Measurements from ENCODE around the gene KLK13. TPM values are rescaled to one million over a fixed set of nuclear protein-coding genes. Genes with fewer than 3 reads are reported as not detected.

KLK13 gene
- total RNA-seq, 1 donor from 2014 or later, result not detected

DNA sequence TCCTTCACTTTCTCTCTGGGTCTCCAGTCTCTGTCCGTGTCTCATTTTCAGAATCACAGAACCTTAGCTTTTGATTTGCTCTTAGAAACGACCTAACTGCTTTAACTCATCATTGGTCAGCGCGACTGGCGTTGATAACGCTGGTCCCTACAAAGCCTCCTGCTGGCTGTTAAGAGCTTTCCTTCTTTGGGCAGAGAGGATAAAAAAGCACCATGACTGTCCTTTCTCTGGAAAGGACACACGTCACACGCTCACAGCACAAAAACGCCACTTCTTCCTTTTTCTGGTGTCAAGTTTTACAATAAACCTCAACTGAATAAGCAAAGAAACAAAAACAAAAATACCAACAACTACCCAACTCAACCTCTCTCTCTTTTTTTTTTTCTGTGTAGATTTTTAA lies 28.4 kb downstream of the KLK13 start:
- Histone ChIP-seq H3K9me3 (ENCODE audit: low read depth) (no peaks in the 10 kb centered on the region), H3F3A (ENCODE audit: low read depth) (no peaks in the 10 kb centered on the region), H3K36me3 (no peaks in the 10 kb centered on the region), H3K27me3 (no peaks in the 10 kb centered on the region), H3K4me3 (no peak overlapping the region), H4K20me1 (ENCODE audit: low read depth) (no peaks in the 10 kb centered on the region), H3K4me1 (peaks cover 6% of the 10 kb centered on the region), H3K4me2 (peak overlapping the region; percentile 10), H3K27ac (no peak overlapping the region), H2AFZ (replicated peaks) (peak overlapping the region; percentile 85), H3K79me2 (ENCODE audit: low read depth) (no peaks in the 10 kb centered on the region), H3K9ac (no peak overlapping the region)
- Mint-ChIP-seq H3K27ac (no peak overlapping the region), H3K36me3 (no peaks in the 10 kb centered on the region), H3K27me3 (ENCODE audit: insufficient read depth, low read depth) (peaks cover 5% of the 10 kb centered on the region), H3K4me1 (no peaks in the 10 kb centered on the region), H3K9me3 (no peaks in the 10 kb centered on the region), H3K4me3 (no peak overlapping the region)
- no peak for DNase-seq (ENCODE audit: low spot score)
- TF ChIP-seq, protein P1, sequence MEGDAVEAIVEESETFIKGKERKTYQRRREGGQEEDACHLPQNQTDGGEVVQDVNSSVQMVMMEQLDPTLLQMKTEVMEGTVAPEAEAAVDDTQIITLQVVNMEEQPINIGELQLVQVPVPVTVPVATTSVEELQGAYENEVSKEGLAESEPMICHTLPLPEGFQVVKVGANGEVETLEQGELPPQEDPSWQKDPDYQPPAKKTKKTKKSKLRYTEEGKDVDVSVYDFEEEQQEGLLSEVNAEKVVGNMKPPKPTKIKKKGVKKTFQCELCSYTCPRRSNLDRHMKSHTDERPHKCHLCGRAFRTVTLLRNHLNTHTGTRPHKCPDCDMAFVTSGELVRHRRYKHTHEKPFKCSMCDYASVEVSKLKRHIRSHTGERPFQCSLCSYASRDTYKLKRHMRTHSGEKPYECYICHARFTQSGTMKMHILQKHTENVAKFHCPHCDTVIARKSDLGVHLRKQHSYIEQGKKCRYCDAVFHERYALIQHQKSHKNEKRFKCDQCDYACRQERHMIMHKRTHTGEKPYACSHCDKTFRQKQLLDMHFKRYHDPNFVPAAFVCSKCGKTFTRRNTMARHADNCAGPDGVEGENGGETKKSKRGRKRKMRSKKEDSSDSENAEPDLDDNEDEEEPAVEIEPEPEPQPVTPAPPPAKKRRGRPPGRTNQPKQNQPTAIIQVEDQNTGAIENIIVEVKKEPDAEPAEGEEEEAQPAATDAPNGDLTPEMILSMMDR (IDR thresholded peaks at IDR 0.05), result peak; percentile 30
- no peak for TF ChIP-seq EZH2 (IDR thresholded peaks at IDR 0.05)

DNA sequence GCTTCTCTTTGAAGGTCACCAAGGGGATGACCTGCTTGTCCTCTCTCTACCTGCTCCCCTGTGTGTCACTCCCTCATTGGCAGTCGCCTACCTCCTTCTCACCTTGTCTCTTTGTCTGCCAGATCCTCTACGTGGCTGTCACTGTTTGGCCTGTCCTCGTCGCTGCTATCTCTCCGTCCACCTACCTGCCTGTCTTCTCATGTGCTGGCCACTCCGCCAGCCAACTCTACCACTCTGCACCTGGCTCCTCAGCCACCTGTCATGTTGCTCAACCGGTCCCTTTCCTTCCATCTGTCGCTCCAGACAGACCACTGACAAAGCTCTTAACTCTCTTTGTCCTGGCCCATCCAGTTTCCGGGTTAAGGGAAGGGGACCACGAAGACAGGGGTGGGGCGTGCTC lies 30.2 kb downstream of the KLK13 start, which contains the start of gene KLK12:
Gene KLK12, minus strand, starts transcription at position 299 of the 400 bp plus-strand sequence. CDS start 381 bp downstream, outside the sequence.
- peaks cover 13% of the 10 kb centered on the region for H3K27me3 Mint-ChIP-seq (ENCODE audit: insufficient read depth, low read depth)
- H3K79me2 ChIP-seq (ENCODE audit: low read depth), result no peaks in the 10 kb centered on the region
- no peak within 1 kb of the TSS for H3K4me3 Mint-ChIP-seq
- no peaks in the 10 kb centered on the region for H3K4me1 Mint-ChIP-seq
- H3K36me3 Mint-ChIP-seq, result no peaks in the 10 kb centered on the region
- no peaks in the 10 kb centered on the region for H3K9me3 ChIP-seq (ENCODE audit: low read depth)
- H3K4me3 ChIP-seq, result no peak within 1 kb of the TSS
- no peak within 1 kb of the TSS for H3K9ac ChIP-seq
- TF ChIP-seq, protein P1 (IDR thresholded peaks at IDR 0.05), result no peak
- TF ChIP-seq EZH2 (IDR thresholded peaks at IDR 0.05) (no peak), EZH2phosphoT487 (IDR thresholded peaks at IDR 0.05) (no peak)
- H2AFZ ChIP-seq (replicated peaks), result no peak within 1 kb of the TSS
- peaks cover 6% of the 10 kb centered on the region for H3K4me1 ChIP-seq
- H3K27ac ChIP-seq, result no peak within 1 kb of the TSS
- no peaks in the 10 kb centered on the region for H3K27me3 ChIP-seq
- H3K36me3 ChIP-seq, result no peaks in the 10 kb centered on the region
- no peaks in the 10 kb centered on the region for H3F3A ChIP-seq (ENCODE audit: low read depth)
- no peaks in the 10 kb centered on the region for H4K20me1 ChIP-seq (ENCODE audit: low read depth)
- no peak within 1 kb of the TSS for H3K4me2 ChIP-seq
- H3K27ac Mint-ChIP-seq, result no peak within 1 kb of the TSS
- no peak for DNase-seq (ENCODE audit: low spot score)
- H3K9me3 Mint-ChIP-seq, result no peaks in the 10 kb centered on the region

DNA sequence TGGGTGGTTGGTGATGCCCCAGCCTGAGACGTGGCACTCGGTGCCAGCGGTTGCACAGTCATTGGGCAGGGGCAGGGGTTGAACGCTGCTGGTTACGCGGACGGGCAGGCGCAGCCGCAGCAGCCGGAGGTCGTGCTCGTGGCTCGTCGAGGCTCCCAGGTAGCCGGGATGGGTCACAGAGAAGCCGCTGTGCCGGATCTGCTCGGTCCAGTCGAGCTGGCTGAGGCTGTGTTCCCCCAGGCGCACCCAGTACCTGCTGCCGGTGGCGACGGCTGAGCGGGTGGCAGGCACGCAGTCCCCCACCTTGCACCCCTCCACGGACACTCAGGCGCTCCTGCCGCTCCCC lies 33.0 kb downstream of the KLK13 start:
- no peak overlapping the region for H3K27ac ChIP-seq
- no peaks in the 10 kb centered on the region for H3K36me3 Mint-ChIP-seq
- no peak overlapping the region for H3K27ac Mint-ChIP-seq
- no peaks in the 10 kb centered on the region for H3K79me2 ChIP-seq (ENCODE audit: low read depth)
- peaks cover 11% of the 10 kb centered on the region for H3K4me1 ChIP-seq
- no peaks in the 10 kb centered on the region for H3K27me3 ChIP-seq
- H3K4me2 ChIP-seq, result no peak overlapping the region
- peaks cover 11% of the 10 kb centered on the region for H3K27me3 Mint-ChIP-seq (ENCODE audit: insufficient read depth, low read depth)
- DNase-seq (ENCODE audit: low spot score), result no peak
- H3K36me3 ChIP-seq, result no peaks in the 10 kb centered on the region
- H2AFZ ChIP-seq (replicated peaks), result no peak overlapping the region
- H3K9me3 Mint-ChIP-seq, result peaks cover 3% of the 10 kb centered on the region
- no peak overlapping the region for H3K4me3 Mint-ChIP-seq
- H3F3A ChIP-seq (ENCODE audit: low read depth), result no peaks in the 10 kb centered on the region
- no peaks in the 10 kb centered on the region for H4K20me1 ChIP-seq (ENCODE audit: low read depth)
- H3K4me3 ChIP-seq, result no peak overlapping the region
- H3K9me3 ChIP-seq (ENCODE audit: low read depth), result no peaks in the 10 kb centered on the region
- TF ChIP-seq EZH2 (IDR thresholded peaks at IDR 0.05), result no peak
- TF ChIP-seq, protein P1 (IDR thresholded peaks at IDR 0.05), result no peak
- H3K4me1 Mint-ChIP-seq, result peaks cover under 1% of the 10 kb centered on the region
- H3K9ac ChIP-seq, result no peak overlapping the region

All from neural progenitor cell (in vitro differentiated cells).